ENCODE measurements around the gene PAK2. TPM values are rescaled to one million over a fixed set of nuclear protein-coding genes. Genes with fewer than 3 reads are reported as not detected.
A peak's percentile ranks its signal among the peaks of the same experiment; 100 is the strongest.
"Not testable (repeated sequence)": the region's sequence is repeated elsewhere in the genome, so short reads cannot be mapped to it uniquely, and the experiment has no call there.

PAK2 gene
- total RNA-seq, 2 experiments from 2014 or later = 79.4 to 81.2 TPM

GRCh38 chr3:196712514-196713413 lies 26.9 kb upstream of the PAK2 start:
- intact Hi-C loops (cut with micrococcal nuclease) = no loop called here
- H3K9me3 Mint-ChIP-seq = no peaks in the 10 kb centered on the region
- ChIA-PET POLR2A (interaction anchor here (0.5 to 1.7 kb wide), 8 partner anchors 13 to 367 kb away, joined by 3 to 10 read pairs (median 3); no protein-coding TSS in a partner anchor), CTCF (interaction anchor here (0.9 to 1.1 kb wide), 3 partner anchors 103 to 184 kb away, joined by 3 read pairs; no protein-coding TSS in a partner anchor)
- TF ChIP-seq CTCF (IDR thresholded peaks at IDR 0.05) = no peak
- H3K4me1 Mint-ChIP-seq (ENCODE audit: low read depth) = peaks cover 36% of the 10 kb centered on the region
- peaks cover 5% of the 10 kb centered on the region for H3K36me3 Mint-ChIP-seq (ENCODE audit: low read depth)
- H3K27ac Mint-ChIP-seq = peak overlapping the region; percentile 77
- ATAC-seq (peak; percentile 37), DNase-seq (peak; percentile 65)
- peak overlapping the region; percentile 78 for H3K4me3 Mint-ChIP-seq
- no peaks in the 10 kb centered on the region for H3K27me3 Mint-ChIP-seq

GRCh38 chr3:196717162-196717561 lies 22.5 kb upstream of the PAK2 start:
- POLR2A ChIA-PET; H3K27ac Mint-ChIP-seq; H3K27me3 Mint-ChIP-seq; DNase-seq; ATAC-seq; H3K4me3 Mint-ChIP-seq; intact Hi-C loops (cut with micrococcal nuclease); H3K9me3 Mint-ChIP-seq: not testable (repeated sequence)
- peaks cover 25% of the 10 kb centered on the region for H3K36me3 Mint-ChIP-seq (ENCODE audit: low read depth)
- peaks cover 24% of the 10 kb centered on the region for H3K4me1 Mint-ChIP-seq (ENCODE audit: low read depth)
- CTCF ChIA-PET = interaction anchor here (0.9 to 1.2 kb wide), 2 partner anchors 20 to 188 kb away, joined by 4 to 5 read pairs; no protein-coding TSS in a partner anchor

GRCh38 chr3:196721097-196721496 lies 18.6 kb upstream of the PAK2 start:
- H3K36me3 Mint-ChIP-seq (ENCODE audit: low read depth) = peaks cover 27% of the 10 kb centered on the region
- H3K9me3 Mint-ChIP-seq = no peaks in the 10 kb centered on the region
- peaks cover 3% of the 10 kb centered on the region for H3K4me1 Mint-ChIP-seq (ENCODE audit: low read depth)
- no peak for ATAC-seq
- no peak for DNase-seq
- ChIA-PET CTCF (interaction anchor here (1.1 kb wide), 1 partner anchor 19 kb away, joined by 4 read pairs; no protein-coding TSS in a partner anchor), POLR2A (interaction anchor here (1.3 kb wide), 1 partner anchor 15 kb away, joined by 3 read pairs; no protein-coding TSS in a partner anchor)
- no peak for TF ChIP-seq CTCF (IDR thresholded peaks at IDR 0.05)
- H3K27me3 Mint-ChIP-seq = no peaks in the 10 kb centered on the region
- no peak overlapping the region for H3K4me3 Mint-ChIP-seq
- no peak overlapping the region for H3K27ac Mint-ChIP-seq
- intact Hi-C loops (cut with micrococcal nuclease) = no loop called here

GRCh38 chr3:196726788-196727675 lies 12.6 kb upstream of the PAK2 start:
- intact Hi-C loops (cut with micrococcal nuclease) = no loop called here
- Mint-ChIP-seq H3K36me3 (ENCODE audit: low read depth) (peaks cover 27% of the 10 kb centered on the region), H3K27me3 (no peaks in the 10 kb centered on the region), H3K27ac (peak overlapping the region; percentile 89), H3K4me1 (ENCODE audit: low read depth) (peaks cover 20% of the 10 kb centered on the region), H3K4me3 (no peak overlapping the region), H3K9me3 (no peaks in the 10 kb centered on the region)
- DNase-seq (peak; percentile 63), ATAC-seq (peak; percentile 98)
- POLR2A ChIA-PET = interaction anchor here (0.7 to 2.2 kb wide), 3 partner anchors 13 to 286 kb away, joined by 3 to 10 read pairs (median 5); partner anchors contain the start of genes CEP19, PAK2 and PIGX
- CTCF ChIA-PET = no interaction called here
- TF ChIP-seq CTCF (IDR thresholded peaks at IDR 0.05) = no peak

- Mint-ChIP-seq H3K9me3 (no peaks in the 10 kb centered on the region), H3K27ac (no peak overlapping the region), H3K4me1 (ENCODE audit: low read depth) (peaks cover 9% of the 10 kb centered on the region), H3K36me3 (ENCODE audit: low read depth) (peaks cover 18% of the 10 kb centered on the region), H3K4me3 (no peak overlapping the region), H3K27me3 (no peaks in the 10 kb centered on the region)
- ChIA-PET POLR2A (interaction anchor here (1.0 kb wide), 1 partner anchor 15 kb away, joined by 3 read pairs; no protein-coding TSS in a partner anchor), CTCF (interaction anchor here (1.6 kb wide), 1 partner anchor 18 kb away, joined by 5 read pairs; no protein-coding TSS in a partner anchor)
- no peak for TF ChIP-seq CTCF (IDR thresholded peaks at IDR 0.05)
- no peak for ATAC-seq
- no peak for DNase-seq
- intact Hi-C loops (cut with micrococcal nuclease) = no loop called here
These were observed 3.9 kb upstream of the PAK2 start for GRCh38 chr3:196735751-196736150.

Data from activated CD8-positive, alpha-beta T cell treated with anti-CD3 and anti-CD28 coated beads for 36 hours (primary cell).